H1 (cell line): ENCODE measurements around the gene FAM72A. TPM values are rescaled to one million over a fixed set of nuclear protein-coding genes. Genes with fewer than 3 reads are reported as not detected.
"Not testable (repeated sequence)": the region's sequence is repeated elsewhere in the genome, so short reads cannot be mapped to it uniquely, and the experiment has no call there.

Source experiments
- CTCF ChIA-PET: fragments of 300-600 bp; sonication (Branson Sonifier 250); formaldehyde crosslinking; loops from one replicate; lab custom pipeline; 2021; ENCODE audit not compliant: partially characterized antibody; lab: Charles Lee
- POLR2A ChIA-PET: fragments of 300-600 bp; sonication (Branson Sonifier 250); formaldehyde crosslinking; loops from one replicate; lab custom pipeline; 2021; ENCODE audit warnings: inconsistent platforms; ENCODE audit not compliant: partially characterized antibody; lab: Charles Lee
- DNase-seq, 2 experiments: peaks; one replicate each; pipeline versions ENCODE4 v3.0.0 to v3.0.0-alpha.2; 2010 to 2022; ENCODE audit warnings: low spot score in 2 of 2, low read depth in 1 of 2, mixed read lengths in 1 of 2
- FAIRE-seq: peaks from 2 replicates; lab custom pipeline; 2011; peaks lifted over from hg19 to GRCh38; lab: Jason Lieb, UNC
- H2AFZ ChIP-seq: 2 replicates; pipeline ENCODE4 v1.8.1; 2012; ENCODE audit warnings: low read length, inconsistent platforms
- H2AK5ac ChIP-seq: 2 replicates; pipeline ENCODE4 v1.6.1; 2013; ENCODE audit warnings: low read depth, low read length
- H2BK120ac ChIP-seq: replicated peaks from 2 replicates; pipeline ENCODE3; 2013; ENCODE audit warnings: low read depth, low read length, inconsistent platforms
- H2BK12ac ChIP-seq: 2 replicates; pipeline ENCODE4 v1.6.1; 2013; ENCODE audit warnings: low read depth, low read length
- H2BK15ac ChIP-seq: 2 replicates; pipeline ENCODE4 v1.6.1; 2013; ENCODE audit warnings: low read length
- H2BK20ac ChIP-seq: 2 replicates; pipeline ENCODE4 v1.6.1; 2013; ENCODE audit warnings: low read length
- H2BK5ac ChIP-seq: 2 replicates; pipeline ENCODE4 v1.6.1; 2013; ENCODE audit warnings: low read depth, low read length
- H3K14ac ChIP-seq: 2 replicates; pipeline ENCODE4 v1.6.1; 2013; ENCODE audit warnings: inconsistent platforms; ENCODE audit not compliant: insufficient read length
- H3K18ac ChIP-seq: 2 replicates; pipeline ENCODE4 v1.6.1; 2013; ENCODE audit warnings: low read length; ENCODE audit errors: extremely low read depth
- H3K23ac ChIP-seq: 2 replicates; pipeline ENCODE4 v1.6.1; 2013; ENCODE audit warnings: inconsistent platforms; ENCODE audit not compliant: insufficient read length
- H3K23me2 ChIP-seq: 2 replicates; pipeline ENCODE4 v1.6.1; 2013; ENCODE audit warnings: low read depth, low read length
- H3K27ac ChIP-seq: 2 replicates; pipeline ENCODE4 v1.6.1; 2011; ENCODE audit warnings: low read depth, low read length, inconsistent platforms
- H3K27me3 ChIP-seq, 4 experiments: replicated peaks in 1 of 4; 1 replicate in 1 of 4; 2 replicates in 3 of 4; pipeline versions ENCODE4 v1.6.1 to v1.8.1; 2011 to 2013; ENCODE audit warnings: low read length in 3 of 4, mild to moderate bottlenecking in 3 of 4, inconsistent platforms in 2 of 4, mixed read lengths in 2 of 4, moderate library complexity in 1 of 4; ENCODE audit not compliant: control insufficient read depth in 3 of 4, insufficient read depth in 3 of 4; ENCODE audit errors: extremely low read depth in 1 of 4
- H3K36me3 ChIP-seq, 4 experiments: 2 replicates each; pipeline versions ENCODE4 v1.6.1 to v1.8.1; 2011 to 2013; ENCODE audit warnings: mild to moderate bottlenecking in 4 of 4, low read length in 3 of 4, moderate library complexity in 2 of 4, control low read depth in 1 of 4, inconsistent platforms in 1 of 4; ENCODE audit not compliant: insufficient read depth in 4 of 4, control insufficient read depth in 2 of 4
- H3K4ac ChIP-seq: replicated peaks from 2 replicates; pipeline ENCODE3; 2013; ENCODE audit warnings: low read length, low read depth, mixed read lengths, inconsistent platforms; ENCODE audit not compliant: insufficient read length
- H3K4me1 ChIP-seq, 4 experiments: replicated peaks in 1 of 4; 1 replicate in 1 of 4; 2 replicates in 3 of 4; pipeline versions ENCODE4 v1.6.1 to v1.8.1; 2011 to 2013; ENCODE audit warnings: low read length in 3 of 4, inconsistent platforms in 2 of 4, mixed read lengths in 1 of 4; ENCODE audit not compliant: insufficient read depth in 4 of 4, control insufficient read depth in 3 of 4
- H3K4me2 ChIP-seq, 2 experiments: 2 replicates each; pipeline versions ENCODE4 v1.6.1 to v1.8.1; 2011 to 2013; ENCODE audit warnings: low read depth in 2 of 2, low read length in 2 of 2, control low read depth in 1 of 2, inconsistent platforms in 1 of 2, mild to moderate bottlenecking in 1 of 2; ENCODE audit not compliant: insufficient read depth in 1 of 2
- H3K4me3 ChIP-seq, 4 experiments: fragments of 200-600, 300-600 bp in 1 of 4; sonication (generic), shearing (Covaris generic), sonication (Bioruptor Twin) in 1 of 4; 2 replicates each; pipeline versions ENCODE4 v1.5.1 to v1.8.1; 2011 to 2016; ENCODE audit warnings: low read length in 4 of 4, low read depth in 3 of 4, control low read depth in 2 of 4, inconsistent platforms in 2 of 4, mild to moderate bottlenecking in 2 of 4, mixed read lengths in 1 of 4, moderate library complexity in 1 of 4; ENCODE audit not compliant: insufficient read depth in 2 of 4; ENCODE audit errors: extremely low read depth in 1 of 4
- H3K56ac ChIP-seq: replicated peaks from 2 replicates; pipeline ENCODE3; 2013; ENCODE audit warnings: low read depth, mild to moderate bottlenecking, mixed read lengths, low read length, inconsistent platforms; ENCODE audit not compliant: insufficient read length
- H3K79me1 ChIP-seq: 2 replicates; pipeline ENCODE4 v1.6.1; 2013; ENCODE audit warnings: low read depth, low read length, control low read depth
- H3K79me2 ChIP-seq, 2 experiments: 2 replicates each; pipeline versions ENCODE4 v1.6.1 to v1.8.1; 2012 to 2013; ENCODE audit warnings: low read length in 2 of 2, mild to moderate bottlenecking in 2 of 2, inconsistent platforms in 1 of 2; ENCODE audit not compliant: insufficient read depth in 2 of 2, control insufficient read depth in 1 of 2
- H3K9ac ChIP-seq, 4 experiments: replicated peaks in 1 of 4; 1 replicate in 1 of 4; 2 replicates in 3 of 4; pipeline versions ENCODE4 v1.6.1 to v1.8.1; 2011 to 2013; ENCODE audit warnings: low read depth in 3 of 4, low read length in 3 of 4, control low read depth in 2 of 4, mild to moderate bottlenecking in 2 of 4, moderate library complexity in 2 of 4, inconsistent platforms in 1 of 4; ENCODE audit errors: extremely low read depth in 1 of 4
- H3K9me3 ChIP-seq, 2 experiments: 2 replicates each; pipeline versions ENCODE4 v1.6.1 to v1.8.1; 2012 to 2013; ENCODE audit warnings: mild to moderate bottlenecking in 2 of 2, moderate library complexity in 2 of 2, control low read depth in 1 of 2, inconsistent platforms in 1 of 2, low read depth in 1 of 2, low read length in 1 of 2, mixed read lengths in 1 of 2; ENCODE audit not compliant: insufficient read depth in 2 of 2
- H4K20me1 ChIP-seq, 2 experiments: replicated peaks in 1 of 2; 2 replicates each; pipeline versions ENCODE3 to v1.8.1; 2011 to 2013; ENCODE audit warnings: inconsistent platforms in 2 of 2, low read length in 2 of 2, mild to moderate bottlenecking in 1 of 2; ENCODE audit not compliant: insufficient read depth in 2 of 2, control insufficient read depth in 1 of 2
- H4K5ac ChIP-seq: 2 replicates; pipeline ENCODE4 v1.6.1; 2013; ENCODE audit warnings: low read length, low read depth, mixed read lengths, inconsistent platforms; ENCODE audit not compliant: insufficient read length
- H4K8ac ChIP-seq: 2 replicates; pipeline ENCODE4 v1.8.0; 2013; ENCODE audit warnings: mild to moderate bottlenecking, moderate library complexity, low read length, inconsistent platforms; ENCODE audit not compliant: insufficient read depth; ENCODE audit errors: extremely low read depth
- H4K91ac ChIP-seq: replicated peaks from 2 replicates; pipeline ENCODE3; 2013; ENCODE audit warnings: low read length, mixed read lengths, inconsistent platforms; ENCODE audit not compliant: insufficient read length
- WGBS, 2 experiments: shearing (Covaris generic) in 1 of 2; methylation state at CpG; one replicate each; pipeline versions ENCODE4 v1.1.6 to v1.1.7; 2013 to 2015; ENCODE audit warnings: low lambda C conversion rate in 2 of 2, mixed read lengths in 2 of 2, inconsistent platforms in 1 of 2, low coverage in 1 of 2, missing lambda C conversion rate in 1 of 2; ENCODE audit not compliant: insufficient replicate concordance in 2 of 2, insufficient coverage in 1 of 2, insufficient read length in 1 of 2; ENCODE audit errors: extremely low coverage in 1 of 2, missing lambda C conversion rate in 1 of 2; 5-methylcytosine and 5-hydroxymethylcytosine counted together
- polyA plus RNA-seq, 7 experiments: library from polyadenylated mRNA; depleted of rRNA in 3 of 7; stranded (reverse) in 5 of 7; unstranded in 2 of 7; fragments of >200 nt in 5 of 7; fragments of 200-250 nt in 2 of 7; gene quantifications; 1 replicate in 5 of 7; 2 replicates in 1 of 7; 4 replicates in 1 of 7; pipeline versions ENCODE4 v1.2.1 to v1.2.3, GENCODE V29; 2011 to 2013; ENCODE audit warnings: missing spikeins in 2 of 7, mixed read lengths in 2 of 7
- total RNA-seq: library from RNA; stranded (reverse); fragmentation: NEBNext Ultra II Directional; extraction: Animal tissue kit (Norgen Biotek cat#: 25700); gene quantifications from 2 replicates; pipeline ENCODE4 v1.2.1, GENCODE V29; 2021

FAM72A gene
- total and polyA plus RNA-seq, 2 of the 8 experiments (the other 6 are each of a cell fraction or from before 2014, with no cell fraction given), result 10.7 to 23.0 TPM

DNA sequence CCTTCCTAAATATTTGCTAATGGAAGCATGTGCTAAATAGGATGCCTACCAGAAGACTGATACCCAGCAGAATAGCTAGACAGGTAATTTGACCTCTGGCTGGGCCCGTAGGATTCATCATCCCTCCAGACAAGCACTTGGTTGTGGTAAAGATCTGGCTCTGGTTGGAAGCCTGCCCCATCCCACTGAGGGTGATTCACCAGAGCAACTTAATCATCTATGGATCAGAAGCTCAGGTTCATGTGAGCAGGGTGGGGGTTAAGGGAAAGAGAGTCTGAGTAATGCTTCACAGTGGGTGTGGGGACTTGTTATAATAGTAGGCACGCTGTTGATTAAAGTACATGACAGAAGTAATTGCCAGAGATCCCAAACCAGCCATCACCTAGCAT is 26.5 kb downstream of the FAM72A start:
- H2BK12ac ChIP-seq, H2BK20ac ChIP-seq, H3K14ac ChIP-seq, H3K23me2 ChIP-seq, H3K4ac ChIP-seq, H3K9ac ChIP-seq, H3K56ac ChIP-seq, H2AK5ac ChIP-seq, H3K23ac ChIP-seq, H3K36me3 ChIP-seq, H3K18ac ChIP-seq, H2AFZ ChIP-seq, H4K91ac ChIP-seq, CTCF ChIA-PET, H3K79me2 ChIP-seq, H3K9me3 ChIP-seq, H3K27me3 ChIP-seq, POLR2A ChIA-PET, H3K27ac ChIP-seq, H2BK120ac ChIP-seq, H4K5ac ChIP-seq, DNase-seq, H3K4me2 ChIP-seq, FAIRE-seq, H4K20me1 ChIP-seq, H3K4me1 ChIP-seq, H2BK15ac ChIP-seq, H4K8ac ChIP-seq, H2BK5ac ChIP-seq, H3K79me1 ChIP-seq, H3K4me3 ChIP-seq: not testable (repeated sequence)
- 100% methylated on average over 1 of the region's 2 CpGs; no CpG with 5 or more reads in 1 of the 2 experiments for WGBS, 2 experiments
